GM12875 (cell line): ENCODE data around the gene CCDC88C.
"Not testable (repeated sequence)": the region's sequence is repeated elsewhere in the genome, so short reads cannot be mapped to it uniquely, and the experiment has no call there.

Source experiments
- H3K4me3 ChIP-seq: one replicate; pipeline ENCODE4 v1.5.1; 2011; ENCODE audit warnings: low read depth, low read length, control low read depth
- CTCF ChIP-seq: IDR thresholded peaks from 2 replicates; pipeline ENCODE4 v1.5.1; 2011; ENCODE audit warnings: low read depth, mild to moderate bottlenecking, control low read depth, inconsistent platforms, low read length, moderate library complexity, borderline replicate concordance; ENCODE audit not compliant: insufficient read depth

The CCDC88C gene

GRCh38 chr14:91228112-91229004, 189.3 kb downstream of the CCDC88C start:
- H3K4me3 ChIP-seq: peak overlapping the region; percentile 16
- no peak for TF ChIP-seq CTCF

- no peak overlapping the region for H3K4me3 ChIP-seq
- TF ChIP-seq CTCF: no peak
These were observed 190.4 kb downstream of the CCDC88C start for GRCh38 chr14:91227183-91227628.

- not testable (repeated sequence) for H3K4me3 ChIP-seq
These were observed 191.3 kb downstream of the CCDC88C start for GRCh38 chr14:91226360-91226759.

- H3K4me3 ChIP-seq: no peak overlapping the region
- TF ChIP-seq CTCF: no peak
These were observed 192.6 kb downstream of the CCDC88C start for GRCh38 chr14:91225025-91225424.

GRCh38 chr14:91223028-91223783, 194.4 kb downstream of the CCDC88C start:
- no peak for TF ChIP-seq CTCF
- H3K4me3 ChIP-seq: no peak overlapping the region
